ENCODE results near the gene TRIM54.

Gene TRIM54

DNA sequence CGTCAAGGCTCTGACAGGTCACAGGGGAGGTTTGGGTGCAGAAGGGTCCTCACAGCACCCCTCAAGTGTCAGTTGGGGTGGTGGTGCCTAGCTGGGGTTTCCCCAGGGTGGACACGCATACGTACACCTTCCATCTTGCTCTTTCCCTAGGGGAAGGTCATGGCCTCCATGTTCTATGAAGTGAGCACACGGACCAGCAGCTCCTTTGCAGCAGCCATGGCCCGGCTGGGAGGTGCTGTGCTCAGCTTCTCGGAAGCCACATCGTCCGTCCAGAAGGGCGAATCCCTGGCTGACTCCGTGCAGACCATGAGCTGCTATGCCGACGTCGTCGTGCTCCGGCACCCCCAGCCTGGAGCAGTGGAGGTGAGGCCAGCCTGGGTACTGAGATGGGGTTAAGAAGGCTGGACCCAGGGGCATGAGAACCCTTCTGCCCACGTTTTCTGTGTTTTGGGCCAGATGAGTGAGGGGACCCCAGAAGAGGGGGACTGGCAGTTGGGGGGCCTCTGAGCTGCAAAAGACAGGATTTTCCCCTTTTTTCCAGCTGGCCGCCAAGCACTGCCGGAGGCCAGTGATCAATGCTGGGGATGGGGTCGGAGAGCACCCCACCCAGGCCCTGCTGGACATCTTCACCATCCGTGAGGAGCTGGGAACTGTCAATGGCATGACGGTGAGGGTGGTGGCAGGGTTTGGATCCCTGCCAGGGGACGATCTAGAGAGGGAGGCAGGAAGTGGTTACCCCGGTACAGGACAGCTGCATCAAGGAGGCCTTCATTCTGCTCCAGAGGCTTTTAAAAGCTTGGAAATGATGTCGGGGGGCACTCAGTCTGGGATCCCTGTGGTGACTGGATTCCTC is 40.2 kb upstream of the TRIM54 start:
- DNase-seq (ENCODE audit: low spot score) = no peak
- TF ChIP-seq, protein P1, sequence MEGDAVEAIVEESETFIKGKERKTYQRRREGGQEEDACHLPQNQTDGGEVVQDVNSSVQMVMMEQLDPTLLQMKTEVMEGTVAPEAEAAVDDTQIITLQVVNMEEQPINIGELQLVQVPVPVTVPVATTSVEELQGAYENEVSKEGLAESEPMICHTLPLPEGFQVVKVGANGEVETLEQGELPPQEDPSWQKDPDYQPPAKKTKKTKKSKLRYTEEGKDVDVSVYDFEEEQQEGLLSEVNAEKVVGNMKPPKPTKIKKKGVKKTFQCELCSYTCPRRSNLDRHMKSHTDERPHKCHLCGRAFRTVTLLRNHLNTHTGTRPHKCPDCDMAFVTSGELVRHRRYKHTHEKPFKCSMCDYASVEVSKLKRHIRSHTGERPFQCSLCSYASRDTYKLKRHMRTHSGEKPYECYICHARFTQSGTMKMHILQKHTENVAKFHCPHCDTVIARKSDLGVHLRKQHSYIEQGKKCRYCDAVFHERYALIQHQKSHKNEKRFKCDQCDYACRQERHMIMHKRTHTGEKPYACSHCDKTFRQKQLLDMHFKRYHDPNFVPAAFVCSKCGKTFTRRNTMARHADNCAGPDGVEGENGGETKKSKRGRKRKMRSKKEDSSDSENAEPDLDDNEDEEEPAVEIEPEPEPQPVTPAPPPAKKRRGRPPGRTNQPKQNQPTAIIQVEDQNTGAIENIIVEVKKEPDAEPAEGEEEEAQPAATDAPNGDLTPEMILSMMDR (IDR thresholded peaks at IDR 0.05; ENCODE audit: extremely low read depth, missing control alignments) = no peak

DNA sequence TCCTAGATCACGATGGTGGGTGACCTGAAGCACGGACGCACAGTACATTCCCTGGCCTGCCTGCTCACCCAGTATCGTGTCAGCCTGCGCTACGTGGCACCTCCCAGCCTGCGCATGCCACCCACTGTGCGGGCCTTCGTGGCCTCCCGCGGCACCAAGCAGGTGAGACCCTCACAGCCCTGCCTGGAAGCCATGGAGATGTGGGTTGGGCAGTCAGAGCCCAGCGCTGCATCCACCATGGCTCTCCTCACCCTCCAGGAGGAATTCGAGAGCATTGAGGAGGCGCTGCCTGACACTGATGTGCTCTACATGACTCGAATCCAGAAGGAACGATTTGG is 39.6 kb upstream of the TRIM54 start:
- DNase-seq (ENCODE audit: low spot score) = no peak
- TF ChIP-seq, protein P1 (IDR thresholded peaks at IDR 0.05; ENCODE audit: extremely low read depth, missing control alignments) = no peak

DNA sequence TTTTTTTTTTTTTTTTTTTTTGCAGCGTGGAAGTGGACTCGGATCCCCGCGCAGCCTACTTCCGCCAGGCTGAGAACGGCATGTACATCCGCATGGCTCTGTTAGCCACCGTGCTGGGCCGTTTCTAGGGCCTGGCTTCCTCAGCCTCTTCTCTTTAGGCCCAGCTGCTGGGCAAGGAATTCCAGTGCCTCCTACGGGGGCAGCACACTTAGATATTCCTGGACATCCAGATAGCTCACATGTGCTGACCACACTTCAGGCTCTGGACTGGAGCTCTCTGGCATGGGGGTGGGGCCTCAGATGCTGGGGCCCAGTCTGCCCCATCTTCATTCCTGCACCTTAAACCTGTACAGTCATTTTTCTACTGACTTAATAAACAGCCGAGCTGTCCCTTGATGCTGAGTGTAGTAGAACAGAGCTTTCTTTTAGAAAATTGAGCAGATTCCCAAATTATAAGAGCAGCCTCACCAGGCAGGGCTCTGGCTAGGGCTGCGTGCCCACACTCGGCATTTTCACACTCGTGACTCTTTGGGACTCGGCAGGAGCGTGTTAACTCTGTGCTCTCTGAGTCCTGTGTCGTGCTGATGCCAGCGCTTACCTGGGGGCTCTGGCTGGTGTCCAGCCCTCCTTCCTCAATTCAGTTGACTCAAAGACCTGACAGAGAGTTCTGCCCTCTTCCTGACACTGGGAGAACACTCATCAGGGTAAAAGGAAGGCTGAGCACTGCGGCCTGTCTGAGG is 38.7 kb upstream of the TRIM54 start:
- DNase-seq (ENCODE audit: low spot score) = no peak
- TF ChIP-seq, protein P1 (IDR thresholded peaks at IDR 0.05; ENCODE audit: extremely low read depth, missing control alignments) = no peak

DNA sequence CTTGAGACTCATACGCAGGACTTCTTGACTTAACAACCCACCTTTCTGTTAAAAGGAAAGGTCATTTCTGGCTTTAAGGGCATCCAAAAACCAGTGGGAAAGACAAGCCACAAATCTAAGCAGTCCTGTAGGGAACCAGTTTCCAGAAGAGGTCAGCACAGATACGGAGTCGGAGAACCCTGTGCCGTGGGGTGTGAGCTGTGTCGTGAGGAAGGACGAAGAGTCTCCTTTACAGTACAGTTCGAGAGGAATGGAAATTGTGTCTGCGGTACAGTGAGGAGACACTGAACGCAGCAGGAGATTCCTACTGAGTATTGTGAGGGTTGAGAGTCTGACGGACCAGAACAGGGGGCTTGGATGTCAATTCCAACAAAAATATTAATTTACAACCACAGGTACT is 37.1 kb upstream of the TRIM54 start:
- TF ChIP-seq, protein P1 (IDR thresholded peaks at IDR 0.05; ENCODE audit: extremely low read depth, missing control alignments) = no peak
- no peak for DNase-seq (ENCODE audit: low spot score)

DNA sequence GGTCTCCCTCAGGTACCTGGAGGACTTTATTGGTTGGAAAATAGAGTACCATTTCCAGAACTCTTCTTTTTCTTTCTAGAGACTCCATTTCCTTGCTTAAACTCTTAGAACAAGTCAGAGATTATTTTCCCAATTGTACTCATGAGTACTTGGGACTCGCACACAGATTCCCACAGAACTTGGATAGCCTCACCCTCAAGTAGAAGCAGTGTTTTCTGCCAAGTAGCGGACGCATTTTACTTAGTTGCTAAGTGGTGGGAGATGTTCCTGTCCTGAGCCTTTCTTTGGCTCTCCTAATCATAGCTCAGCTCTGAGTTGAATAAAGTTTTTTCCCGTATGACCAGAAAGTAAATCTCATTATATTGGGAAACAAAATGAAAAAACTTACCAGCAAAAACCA is 36.6 kb upstream of the TRIM54 start:
- DNase-seq (ENCODE audit: low spot score) = no peak
- TF ChIP-seq, protein P1 (IDR thresholded peaks at IDR 0.05; ENCODE audit: extremely low read depth, missing control alignments) = no peak

DNA sequence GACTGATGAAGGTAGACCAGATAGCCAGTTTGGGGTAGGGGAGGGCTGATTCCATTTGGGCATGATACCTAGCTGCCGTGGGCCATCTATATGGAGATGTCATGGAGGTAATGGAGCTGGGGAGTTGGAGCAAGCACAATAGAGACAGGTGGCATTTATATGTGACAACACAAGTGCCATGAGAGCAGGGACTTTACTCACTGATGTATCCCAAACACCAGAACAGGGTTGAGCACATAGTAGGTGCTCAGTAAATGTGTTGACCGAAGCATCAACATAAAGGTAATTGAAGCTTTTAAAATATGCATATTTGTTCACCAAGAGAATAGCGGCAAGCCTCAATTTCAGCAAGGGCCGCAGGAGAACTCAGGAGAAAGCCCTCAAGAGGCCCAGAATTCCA is 34.3 kb upstream of the TRIM54 start:
- TF ChIP-seq, protein P1 (IDR thresholded peaks at IDR 0.05; ENCODE audit: extremely low read depth, missing control alignments) = no peak
- no peak for DNase-seq (ENCODE audit: low spot score)

DNA sequence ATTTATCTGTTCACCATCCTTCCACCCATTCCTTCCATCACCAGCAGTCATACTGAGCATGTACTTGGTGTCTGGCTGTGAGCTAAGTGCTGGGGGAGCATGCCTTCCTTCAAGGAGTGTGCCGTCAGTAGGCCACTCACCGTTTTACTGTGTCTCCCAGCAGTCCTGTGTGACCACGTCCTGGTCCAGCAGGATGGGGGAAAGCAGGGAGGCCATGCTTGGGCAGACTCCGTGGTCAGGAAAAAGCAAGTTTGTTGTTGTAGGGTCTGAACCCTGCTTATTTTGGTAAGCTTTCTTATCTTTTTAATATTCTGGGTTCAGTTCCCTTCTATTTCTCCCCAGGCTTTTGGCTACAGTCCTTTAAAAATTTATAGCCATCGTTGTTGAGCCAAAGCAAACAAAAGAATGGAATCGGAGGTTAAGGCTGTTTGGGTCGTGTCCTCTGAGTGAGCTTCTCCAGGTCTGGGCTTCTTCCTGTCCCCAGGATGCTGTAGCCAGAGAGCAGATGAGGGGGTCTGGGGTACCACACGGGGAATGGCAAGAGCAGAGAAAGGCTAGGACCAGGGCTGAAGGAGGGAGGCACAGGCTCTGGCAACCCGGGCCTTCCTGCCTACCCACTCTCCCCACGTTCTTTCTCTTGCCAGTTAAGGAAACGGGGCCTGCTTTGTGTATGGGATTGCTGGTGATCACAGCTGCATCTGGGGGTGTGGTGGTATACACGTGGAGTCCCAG is 32.9 kb upstream of the TRIM54 start:
- TF ChIP-seq, protein P1 (IDR thresholded peaks at IDR 0.05; ENCODE audit: extremely low read depth, missing control alignments) = no peak
- DNase-seq (ENCODE audit: low spot score) = no peak
